ENCODE results near the gene HAUS2.

Gene HAUS2

GRCh38 chr15:42508263-42508690 is 40.4 kb upstream of the HAUS2 start:
- DNase-seq (ENCODE audit: low read depth) = no peak
- no peak overlapping the region for H3K4me3 ChIP-seq (ENCODE audit: low read depth, low read length)
- no peak for TF ChIP-seq CTCF (IDR thresholded peaks at IDR 0.05; ENCODE audit: insufficient read depth, low read depth, low read length, missing control alignments)

GRCh38 chr15:42510258-42511006 is 38.2 kb upstream of the HAUS2 start:
- TF ChIP-seq CTCF (IDR thresholded peaks at IDR 0.05; ENCODE audit: insufficient read depth, low read depth, low read length, missing control alignments) = no peak
- DNase-seq (ENCODE audit: low read depth) = no peak
- H3K4me3 ChIP-seq (ENCODE audit: low read depth, low read length) = no peak overlapping the region

GRCh38 chr15:42511007-42511391 is 37.6 kb upstream of the HAUS2 start:
- TF ChIP-seq CTCF (IDR thresholded peaks at IDR 0.05; ENCODE audit: insufficient read depth, low read depth, low read length, missing control alignments) = no peak
- no peak overlapping the region for H3K4me3 ChIP-seq (ENCODE audit: low read depth, low read length)
- DNase-seq (ENCODE audit: low read depth) = no peak

GRCh38 chr15:42523331-42523730 is 25.3 kb upstream of the HAUS2 start:
- DNase-seq (ENCODE audit: low read depth) = no peak
- no peak for TF ChIP-seq CTCF (IDR thresholded peaks at IDR 0.05; ENCODE audit: insufficient read depth, low read depth, low read length, missing control alignments)
- no peak overlapping the region for H3K4me3 ChIP-seq (ENCODE audit: low read depth, low read length)

- DNase-seq (ENCODE audit: low read depth) = no peak
Measured at GRCh38 chr15:42528970-42529369, 19.7 kb upstream of the HAUS2 start.

GRCh38 chr15:42533246-42533645 is 15.4 kb upstream of the HAUS2 start:
- no peak for DNase-seq (ENCODE audit: low read depth)
- no peak overlapping the region for H3K4me3 ChIP-seq (ENCODE audit: low read depth, low read length)
- TF ChIP-seq CTCF (IDR thresholded peaks at IDR 0.05; ENCODE audit: insufficient read depth, low read depth, low read length, missing control alignments) = no peak

More at GRCh38 chr15:42528970-42529369, 19.7 kb upstream of the HAUS2 start:
- TF ChIP-seq CTCF (IDR thresholded peaks at IDR 0.05; ENCODE audit: insufficient read depth, low read depth, low read length, missing control alignments) = no peak
- no peak overlapping the region for H3K4me3 ChIP-seq (ENCODE audit: low read depth, low read length)
